SU-DHL-6 (cell line): ENCODE measurements around the gene LGR6.

Experiments
- EZH2phosphoT487 ChIP-seq: fragments of 200-600 bp; sonication (generic), shearing (Covaris generic); conservative IDR thresholded peaks from 2 replicates; pipeline ENCODE4 v1.6.1; 2018; ENCODE audit warnings: mild to moderate bottlenecking, antibody characterized with exemption, low read length, moderate library complexity, mixed read lengths
- TF ChIP-seq, protein P1 (sequence below): fragments of 200-600 bp; sonication (generic); IDR thresholded peaks from one replicate; pipeline ENCODE4 v1.5.1; 2017; ENCODE audit warnings: antibody characterized with exemption, mild to moderate bottlenecking, low read length, moderate library complexity; ENCODE audit not compliant: insufficient read depth, poor library complexity, severe bottlenecking

DNA sequence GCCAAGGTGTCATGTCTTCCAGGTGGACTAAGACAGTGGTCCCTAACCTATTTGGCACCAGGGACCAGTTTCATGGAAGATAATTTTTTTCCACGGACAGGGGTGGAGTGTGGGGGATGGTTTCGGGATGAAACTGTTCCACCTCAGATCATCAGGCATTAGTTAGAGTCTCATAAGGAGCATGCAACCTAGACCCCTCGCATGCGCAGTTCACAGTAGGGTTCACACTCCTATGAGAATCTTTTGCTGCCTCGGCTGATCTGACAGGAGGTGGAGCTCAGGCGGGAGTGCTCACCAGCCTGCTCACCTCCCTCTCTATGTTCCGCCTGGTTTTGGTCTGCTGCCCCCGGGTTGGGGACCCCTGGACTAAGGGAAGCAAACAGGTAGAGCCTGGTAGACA lies 30.9 kb downstream of the LGR6 start:
- TF ChIP-seq, protein P1, sequence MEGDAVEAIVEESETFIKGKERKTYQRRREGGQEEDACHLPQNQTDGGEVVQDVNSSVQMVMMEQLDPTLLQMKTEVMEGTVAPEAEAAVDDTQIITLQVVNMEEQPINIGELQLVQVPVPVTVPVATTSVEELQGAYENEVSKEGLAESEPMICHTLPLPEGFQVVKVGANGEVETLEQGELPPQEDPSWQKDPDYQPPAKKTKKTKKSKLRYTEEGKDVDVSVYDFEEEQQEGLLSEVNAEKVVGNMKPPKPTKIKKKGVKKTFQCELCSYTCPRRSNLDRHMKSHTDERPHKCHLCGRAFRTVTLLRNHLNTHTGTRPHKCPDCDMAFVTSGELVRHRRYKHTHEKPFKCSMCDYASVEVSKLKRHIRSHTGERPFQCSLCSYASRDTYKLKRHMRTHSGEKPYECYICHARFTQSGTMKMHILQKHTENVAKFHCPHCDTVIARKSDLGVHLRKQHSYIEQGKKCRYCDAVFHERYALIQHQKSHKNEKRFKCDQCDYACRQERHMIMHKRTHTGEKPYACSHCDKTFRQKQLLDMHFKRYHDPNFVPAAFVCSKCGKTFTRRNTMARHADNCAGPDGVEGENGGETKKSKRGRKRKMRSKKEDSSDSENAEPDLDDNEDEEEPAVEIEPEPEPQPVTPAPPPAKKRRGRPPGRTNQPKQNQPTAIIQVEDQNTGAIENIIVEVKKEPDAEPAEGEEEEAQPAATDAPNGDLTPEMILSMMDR, result no peak
- no peak for TF ChIP-seq EZH2phosphoT487
